HCT116 (cell line): ENCODE measurements around the gene KCTD17. TPM values are rescaled to one million over a fixed set of nuclear protein-coding genes. Genes with fewer than 3 reads are reported as not detected.

Experiments used
- ATAC-seq: fragments of 200-7000 bp; cut with Tn5 transposase; 2 replicates; pipeline ENCODE4 v1.9.1; 2020; ENCODE audit warnings: mild to moderate bottlenecking, moderate library complexity
- BruUV-seq: library from RNA; stranded (reverse); fragments of 400-500 nt; replicated peaks from 2 replicates; lab custom pipeline; 2021; lab: Mats Ljungman, UMichigan
- CTCF ChIA-PET: fragments of 300-600 bp; sonication (Branson Sonifier 250); formaldehyde crosslinking; loops from one replicate; lab custom pipeline; 2021; ENCODE audit warnings: antibody characterized with exemption; lab: Charles Lee
- POLR2A ChIA-PET: fragments of 300-600, 350-600 bp; sonication (Branson Sonifier 250); formaldehyde crosslinking; loops from one replicate; lab custom pipeline; 2021; ENCODE audit warnings: antibody characterized with exemption; lab: Charles Lee
- RAD21 ChIA-PET, 2 experiments: fragments of 300-600 bp; sonication (Branson Sonifier 250); formaldehyde crosslinking; loops; one replicate each; lab custom pipeline; 2023; ENCODE audit warnings: low total read pairs in 2 of 2; ENCODE audit not compliant: uncharacterized antibody in 2 of 2, unreplicated experiment in 2 of 2, low non-redundant PET in 1 of 2; lab: Charles Lee
- DNase-seq: peaks from one replicate; pipeline ENCODE4 v3.0.0-alpha.2; 2010; ENCODE audit warnings: low read depth, low spot score
- H2AFZ ChIP-seq: fragments of 200-600 bp; shearing (Covaris generic), sonication (generic); 2 replicates; pipeline ENCODE4 v1.6.1; 2017; ENCODE audit warnings: low read depth, mixed run types, mixed read lengths, antibody characterized with exemption, low read length; ENCODE audit not compliant: poor library complexity, severe bottlenecking
- H3K27ac ChIP-seq: 2 replicates; pipeline ENCODE4 v1.5.1; 2012; ENCODE audit warnings: low read depth, low read length
- H3K27me3 ChIP-seq: fragments of 200-600 bp; sonication (generic); 2 replicates; pipeline ENCODE4 v1.6.1; 2016; ENCODE audit warnings: mixed run types, low read length, mixed read lengths; ENCODE audit not compliant: insufficient read depth
- H3K36me3 ChIP-seq, 2 experiments: fragments of 200-500 bp in 1 of 2; fragments of 200-600 bp in 1 of 2; sonication (Bioruptor generic) in 1 of 2; sonication (generic) in 1 of 2; 2 replicates each; pipeline versions ENCODE4 v1.5.1 to v1.6.1; 2014 to 2016; ENCODE audit warnings: low read length in 2 of 2, inconsistent platforms in 1 of 2, mixed read lengths in 1 of 2, mixed run types in 1 of 2; ENCODE audit not compliant: insufficient read depth in 2 of 2, control insufficient read depth in 1 of 2
- H3K4me1 ChIP-seq, 2 experiments: fragments of 200-600 bp in 1 of 2; sonication (generic) in 1 of 2; 2 replicates each; pipeline versions ENCODE4 v1.5.1 to v1.6.1; 2012 to 2017; ENCODE audit warnings: low read length in 2 of 2, inconsistent platforms in 1 of 2, mild to moderate bottlenecking in 1 of 2, mixed read lengths in 1 of 2, mixed run types in 1 of 2, moderate library complexity in 1 of 2; ENCODE audit not compliant: insufficient read depth in 2 of 2, control insufficient read depth in 1 of 2
- H3K4me2 ChIP-seq: fragments of 200-600 bp; sonication (generic); 2 replicates; pipeline ENCODE4 v1.6.1; 2017; ENCODE audit warnings: mixed run types, low read length, mixed read lengths
- H3K4me3 ChIP-seq, 2 experiments: fragments of 200-600 bp in 1 of 2; sonication (generic) in 1 of 2; replicated peaks in 1 of 2; 2 replicates each; pipeline ENCODE4 v1.5.1; 2011 to 2016; ENCODE audit warnings: low read length in 2 of 2, control low read depth in 1 of 2, low read depth in 1 of 2, mild to moderate bottlenecking in 1 of 2, mixed read lengths in 1 of 2, mixed run types in 1 of 2
- H3K79me2 ChIP-seq: fragments of 200-600 bp; sonication (generic); 2 replicates; pipeline ENCODE4 v1.6.1; 2017; ENCODE audit warnings: mild to moderate bottlenecking, mixed run types, low read length, moderate library complexity, mixed read lengths; ENCODE audit not compliant: insufficient read depth
- H3K9ac ChIP-seq: fragments of 200-600 bp; sonication (generic); 2 replicates; pipeline ENCODE4 v1.6.1; 2016; ENCODE audit warnings: low read length, mixed read lengths
- H3K9me2 ChIP-seq: fragments of 200-600 bp; sonication (generic), shearing (Covaris generic); 2 replicates; pipeline ENCODE4 v1.6.1; 2017; ENCODE audit warnings: mixed run types, mild to moderate bottlenecking, moderate library complexity; ENCODE audit not compliant: insufficient read depth
- H3K9me3 ChIP-seq, 2 experiments: fragments of 200-500 bp in 1 of 2; fragments of 200-600 bp in 1 of 2; sonication (Bioruptor generic) in 1 of 2; sonication (generic) in 1 of 2; 2 replicates each; pipeline ENCODE4 v1.6.1; 2014 to 2017; ENCODE audit warnings: low read length in 2 of 2, mixed read lengths in 2 of 2, inconsistent platforms in 1 of 2, low read depth in 1 of 2, mild to moderate bottlenecking in 1 of 2, mixed run types in 1 of 2, moderate library complexity in 1 of 2; ENCODE audit not compliant: control insufficient read depth in 1 of 2, insufficient read depth in 1 of 2
- H4K20me1 ChIP-seq: fragments of 200-600 bp; sonication (generic), shearing (Covaris generic); 2 replicates; pipeline ENCODE4 v1.6.1; 2017; ENCODE audit warnings: mixed run types, mild to moderate bottlenecking, moderate library complexity; ENCODE audit not compliant: insufficient read depth
- CTCF ChIP-seq, 3 experiments: fragments of 200-600 bp in 1 of 3; sonication (generic) in 1 of 3; IDR thresholded peaks in 2 of 3; conservative IDR thresholded peaks in 1 of 3; 2 replicates each; pipeline ENCODE4 v1.5.1; 2012 to 2017; ENCODE audit warnings: low read depth in 2 of 3, low read length in 2 of 3, antibody characterized with exemption in 1 of 3, borderline replicate concordance in 1 of 3, control low read depth in 1 of 3, mild to moderate bottlenecking in 1 of 3, mixed read lengths in 1 of 3, mixed run types in 1 of 3, moderate library complexity in 1 of 3; ENCODE audit not compliant: insufficient read depth in 1 of 3
- EGR1 ChIP-seq: IDR thresholded peaks from 2 replicates; pipeline ENCODE4 v1.6.1; 2012; ENCODE audit warnings: low read depth
- FOSL1 ChIP-seq: IDR thresholded peaks from 2 replicates; pipeline ENCODE4 v1.6.1; 2012; ENCODE audit warnings: low read depth
- JUND ChIP-seq: IDR thresholded peaks from 2 replicates; pipeline ENCODE4 v1.6.1; 2012
- POLR2A ChIP-seq: IDR thresholded peaks from 2 replicates; pipeline ENCODE4 v1.7.0; 2011; ENCODE audit warnings: borderline replicate concordance; ENCODE audit not compliant: insufficient read depth, insufficient read length; ENCODE audit errors: extremely low read depth
- SP1 ChIP-seq: IDR thresholded peaks from 2 replicates; pipeline ENCODE4 v1.6.1; 2012; ENCODE audit warnings: low read depth
- TCF7L2 ChIP-seq: IDR thresholded peaks from 2 replicates; pipeline ENCODE4 v1.7.0; 2011; ENCODE audit warnings: borderline replicate concordance, inconsistent platforms; ENCODE audit not compliant: insufficient read depth, insufficient read length; ENCODE audit errors: extremely low read depth
- ZBTB33 ChIP-seq: IDR thresholded peaks from 2 replicates; pipeline ENCODE4 v1.6.1; 2011; ENCODE audit warnings: mild to moderate bottlenecking, low read length, moderate library complexity; ENCODE audit not compliant: insufficient replicate concordance; ENCODE audit errors: extremely low read depth
- intact Hi-C: fragments of 100-400 bp; cut with micrococcal nuclease; formaldehyde crosslinking; loops from 2 replicates; pipeline ENCODE4 v1.10.0; 2022
- total RNA-seq: library from RNA; stranded (reverse); gene quantifications from one replicate; pipeline ENCODE4 v1.2.1, GENCODE V29; 2021; ENCODE audit not compliant: unreplicated experiment

KCTD17 gene
- total RNA-seq, 1 experiment from 2014 or later: 23.4 TPM

GRCh38 chr22:37075046-37075445 is 23.5 kb downstream of the KCTD17 start (continued):
- no peak for TF ChIP-seq CTCF (IDR thresholded peaks at IDR 0.05 in 2 of 3, conservative IDR thresholded peaks at IDR 0.05 in 1 of 3; ENCODE audit: borderline replicate concordance in 1 of 3, insufficient read depth in 1 of 3, low read depth in 2 of 3, low read length in 2 of 3)
- TF ChIP-seq ZBTB33: no peak

- ChIA-PET POLR2A (no interaction called here), RAD21 (no interaction called here), CTCF (interaction anchor here (1.6 kb wide), 1 partner anchor 124 kb away, joined by 5 read pairs; no protein-coding TSS in a partner anchor)
- no peak for DNase-seq
- Histone ChIP-seq H3K9me2 (no peaks in the 10 kb centered on the region), H3K9me3 (no peaks in the 10 kb centered on the region; a peak in 1 of 4 replicates), H4K20me1 (no peaks in the 10 kb centered on the region), H3K9ac (no peak overlapping the region), H3K4me3 (no peak overlapping the region), H3K4me2 (no peak overlapping the region), H3K79me2 (no peaks in the 10 kb centered on the region), H3K27ac (no peak overlapping the region), H3K36me3 (no peaks in the 10 kb centered on the region), H3K27me3 (peaks cover 18% of the 10 kb centered on the region), H3K4me1 (peaks cover 0 to 5% of the 10 kb centered on the region in 2 experiments; a peak in 2 of 4 replicates), H2AFZ (no peak overlapping the region)
- no peak for TF ChIP-seq JUND
- no peak for TF ChIP-seq SP1
- TF ChIP-seq ZBTB33: no peak
- TF ChIP-seq POLR2A: no peak
- no peak for TF ChIP-seq EGR1
- no peak for TF ChIP-seq FOSL1
- TF ChIP-seq TCF7L2: no peak
- intact Hi-C loops: no loop called here
- ATAC-seq: no peak
- BruUV-seq: no TSS peak
Observed at GRCh38 chr22:37075822-37076433, 24.4 kb downstream of the KCTD17 start.
